ENCODE data around the gene GPRASP2. TPM values are rescaled to one million over a fixed set of nuclear protein-coding genes. Genes with fewer than 3 reads are reported as not detected.

The GPRASP2 gene
- total and polyA plus RNA-seq, 4 donors, result 1.8 to 10.2 (median 5.4) TPM

- Histone ChIP-seq H3K9me3 (ENCODE audit: control insufficient read depth in 4 of 4, low read length in 3 of 4) (no peaks in the 10 kb centered on the region), H3K9ac (ENCODE audit: low read depth in 1 of 2, low read length in 2 of 2) (no peak overlapping the region), H3K4me1 (ENCODE audit: control insufficient read depth in 4 of 4, insufficient read depth in 4 of 4, low read length in 3 of 4) (peaks cover 0 to 6% (median 2%) of the 10 kb centered on the region in 4 donors), H3K36me3 (ENCODE audit: control insufficient read depth in 4 of 4, insufficient read depth in 3 of 4, low read depth in 1 of 4, low read length in 3 of 4) (no peaks in the 10 kb centered on the region), H3K27ac (ENCODE audit: low read depth in 1 of 2, low read length in 2 of 2) (no peak overlapping the region), H3K27me3 (ENCODE audit: control insufficient read depth in 4 of 4, insufficient read depth in 4 of 4, low read length in 3 of 4) (no peaks in the 10 kb centered on the region), H3K4me3 (ENCODE audit: low read depth in 1 of 3, low read length in 3 of 3) (no peak overlapping the region)
- DNase-seq (ENCODE audit: low spot score), result no peak
- WGBS, result 93% methylated on average over 1 of the region's 1 CpG
- no peak for TF ChIP-seq FOXA1 (IDR thresholded peaks at IDR 0.05)
- TF ChIP-seq EGR1 (IDR thresholded peaks at IDR 0.05; ENCODE audit: low read depth in 2 of 2), result no peak
- TF ChIP-seq, protein P1, sequence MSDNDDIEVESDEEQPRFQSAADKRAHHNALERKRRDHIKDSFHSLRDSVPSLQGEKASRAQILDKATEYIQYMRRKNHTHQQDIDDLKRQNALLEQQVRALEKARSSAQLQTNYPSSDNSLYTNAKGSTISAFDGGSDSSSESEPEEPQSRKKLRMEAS (IDR thresholded peaks at IDR 0.05), result no peak
- TF ChIP-seq JUND (IDR thresholded peaks at IDR 0.05), result no peak
- TF ChIP-seq SP1 (IDR thresholded peaks at IDR 0.05), result no peak
- TF ChIP-seq HNF4G (IDR thresholded peaks at IDR 0.05), result no peak
- TF ChIP-seq NR2F2 (IDR thresholded peaks at IDR 0.05), result no peak
Measured at GRCh38 chrX:102767287-102767686, 55.0 kb downstream of the GPRASP2 start.

Small RNAs within 50 kb of the gene (small RNA-seq; reads per million reads assigned to genes)
- not detected for gene RNU6-589P

Other genes with a start within 250 kb of the GPRASP2 start
- gene TCP11X2, start 240.6 kb upstream of the GPRASP2 start, total RNA-seq, result not detected
- not detected for gene TCP11X2, start 240.6 kb upstream of the GPRASP2 start, polyA plus RNA-seq
- under 1 TPM in 1 of 2 donors, not detected in 1; 0.28 TPM for gene TMSB15A, start 195.7 kb upstream of the GPRASP2 start, total RNA-seq
- gene TMSB15A, start 195.7 kb upstream of the GPRASP2 start, polyA plus RNA-seq, result under 1 TPM; 0.25 to 0.40 TPM
- gene ARMCX5, start 112.9 kb upstream of the GPRASP2 start, total RNA-seq, result 1 to 10 TPM; 7.2 to 9.6 TPM
- gene ARMCX5, start 112.9 kb upstream of the GPRASP2 start, polyA plus RNA-seq, result 1 to 10 TPM; 3.2 to 6.5 TPM
- gene GPRASP1, start 61.0 kb upstream of the GPRASP2 start, total RNA-seq, result 1 to 10 TPM; 3.2 to 3.8 TPM
- gene GPRASP1, start 61.0 kb upstream of the GPRASP2 start, polyA plus RNA-seq, result under 1 TPM; 0.51 to 0.54 TPM
- gene GPRASP3, start 8.3 kb downstream of the GPRASP2 start, total RNA-seq, result 1 to 10 TPM; 2.7 to 3.5 TPM
- 1 to 10 TPM in 1 of 2 donors, under 1 TPM in 1; 0.47 to 1.1 TPM for gene GPRASP3, start 8.3 kb downstream of the GPRASP2 start, polyA plus RNA-seq
- under 1 TPM; 0.14 to 0.75 TPM for gene RAB40AL, start 224.8 kb downstream of the GPRASP2 start, total RNA-seq
- under 1 TPM in 1 of 2 donors, not detected in 1; 0.53 TPM for gene RAB40AL, start 224.8 kb downstream of the GPRASP2 start, polyA plus RNA-seq